Activated CD8-positive, alpha-beta T cell treated with anti-CD3 and anti-CD28 coated beads for 36 hours (primary cell): ENCODE measurements around the gene BCAS1. TPM values are rescaled to one million over a fixed set of nuclear protein-coding genes. Genes with fewer than 3 reads are reported as not detected.

Experiments used
- ATAC-seq: fragments of 200-7000 bp; cut with Tn5 transposase; one replicate; pipeline ENCODE4 v1.10.0; 2021; ENCODE audit warnings: mild to moderate bottlenecking, moderate library complexity
- CTCF ChIA-PET: fragments of 350-600 bp; sonication (Branson Sonifier 250); formaldehyde crosslinking; loops from one replicate; lab custom pipeline; 2021; ENCODE audit warnings: antibody characterized with exemption; lab: Charles Lee
- POLR2A ChIA-PET: fragments of 350-600 bp; sonication (Branson Sonifier 250); formaldehyde crosslinking; loops from one replicate; lab custom pipeline; 2021; ENCODE audit warnings: antibody characterized with exemption; lab: Charles Lee
- DNase-seq: peaks from one replicate; pipeline ENCODE4 v3.0.0-alpha.2; 2020
- H3K27ac Mint-ChIP-seq: one replicate; pipeline ENCODE4 v1.8.0; 2021; ENCODE audit warnings: mild to moderate bottlenecking, mixed read lengths
- H3K27me3 Mint-ChIP-seq: one replicate; pipeline ENCODE4 v1.8.0; 2021; ENCODE audit warnings: mixed read lengths
- H3K36me3 Mint-ChIP-seq: one replicate; pipeline ENCODE4 v1.8.0; 2021; ENCODE audit warnings: low read depth, mixed read lengths
- H3K4me1 Mint-ChIP-seq: one replicate; pipeline ENCODE4 v1.8.0; 2021; ENCODE audit warnings: low read depth, mixed read lengths
- H3K4me3 Mint-ChIP-seq: one replicate; pipeline ENCODE4 v1.8.0; 2021; ENCODE audit warnings: mild to moderate bottlenecking, moderate library complexity, mixed read lengths
- H3K9me3 Mint-ChIP-seq: one replicate; pipeline ENCODE4 v1.8.0; 2021; ENCODE audit warnings: mixed read lengths
- intact Hi-C: fragments of 100-400 bp; cut with micrococcal nuclease; formaldehyde crosslinking; loops from one replicate; pipeline ENCODE4 v1.10.0; 2022
- total RNA-seq, 2 experiments: library from RNA; stranded (reverse); gene quantifications; one replicate each; pipeline ENCODE4 v1.2.3, GENCODE V29; 2021
- TF ChIP-seq, protein P1 (sequence below): fragments of 200-600 bp; IDR thresholded peaks from one replicate; pipeline ENCODE4 v1.8.0; 2022; ENCODE audit warnings: antibody characterized with exemption, mild to moderate bottlenecking

BCAS1 gene
- total RNA-seq, 2 experiments from 2014 or later, result 0.09 TPM; not detected in 1

GRCh38 chr20:53914781-53915445, 155.5 kb downstream of the BCAS1 start:
- intact Hi-C loops, result loop anchor here (1.0 to 10.0 kb wide), 4 partner anchors 48 to 336 kb away; no protein-coding TSS in a partner anchor
- Mint-ChIP-seq H3K9me3 (no peaks in the 10 kb centered on the region), H3K27ac (peak overlapping the region; percentile 94), H3K36me3 (no peaks in the 10 kb centered on the region), H3K4me3 (peak overlapping the region; percentile 80), H3K4me1 (peaks cover 46% of the 10 kb centered on the region), H3K27me3 (no peaks in the 10 kb centered on the region)
- POLR2A ChIA-PET, result interaction anchor here (1.0 to 2.6 kb wide), 8 partner anchors 9 to 1723 kb away, joined by 3 to 26 read pairs (median 4); partner anchors contain the start of gene ZFP64
- ATAC-seq (no peak), DNase-seq (no peak)
- CTCF ChIA-PET, result interaction anchor here (0.8 to 4.5 kb wide), 30 partner anchors 7 to 340 kb away, joined by 3 to 61 read pairs (median 6); no protein-coding TSS in a partner anchor
- TF ChIP-seq, protein P1, sequence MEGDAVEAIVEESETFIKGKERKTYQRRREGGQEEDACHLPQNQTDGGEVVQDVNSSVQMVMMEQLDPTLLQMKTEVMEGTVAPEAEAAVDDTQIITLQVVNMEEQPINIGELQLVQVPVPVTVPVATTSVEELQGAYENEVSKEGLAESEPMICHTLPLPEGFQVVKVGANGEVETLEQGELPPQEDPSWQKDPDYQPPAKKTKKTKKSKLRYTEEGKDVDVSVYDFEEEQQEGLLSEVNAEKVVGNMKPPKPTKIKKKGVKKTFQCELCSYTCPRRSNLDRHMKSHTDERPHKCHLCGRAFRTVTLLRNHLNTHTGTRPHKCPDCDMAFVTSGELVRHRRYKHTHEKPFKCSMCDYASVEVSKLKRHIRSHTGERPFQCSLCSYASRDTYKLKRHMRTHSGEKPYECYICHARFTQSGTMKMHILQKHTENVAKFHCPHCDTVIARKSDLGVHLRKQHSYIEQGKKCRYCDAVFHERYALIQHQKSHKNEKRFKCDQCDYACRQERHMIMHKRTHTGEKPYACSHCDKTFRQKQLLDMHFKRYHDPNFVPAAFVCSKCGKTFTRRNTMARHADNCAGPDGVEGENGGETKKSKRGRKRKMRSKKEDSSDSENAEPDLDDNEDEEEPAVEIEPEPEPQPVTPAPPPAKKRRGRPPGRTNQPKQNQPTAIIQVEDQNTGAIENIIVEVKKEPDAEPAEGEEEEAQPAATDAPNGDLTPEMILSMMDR, result no peak

DNA sequence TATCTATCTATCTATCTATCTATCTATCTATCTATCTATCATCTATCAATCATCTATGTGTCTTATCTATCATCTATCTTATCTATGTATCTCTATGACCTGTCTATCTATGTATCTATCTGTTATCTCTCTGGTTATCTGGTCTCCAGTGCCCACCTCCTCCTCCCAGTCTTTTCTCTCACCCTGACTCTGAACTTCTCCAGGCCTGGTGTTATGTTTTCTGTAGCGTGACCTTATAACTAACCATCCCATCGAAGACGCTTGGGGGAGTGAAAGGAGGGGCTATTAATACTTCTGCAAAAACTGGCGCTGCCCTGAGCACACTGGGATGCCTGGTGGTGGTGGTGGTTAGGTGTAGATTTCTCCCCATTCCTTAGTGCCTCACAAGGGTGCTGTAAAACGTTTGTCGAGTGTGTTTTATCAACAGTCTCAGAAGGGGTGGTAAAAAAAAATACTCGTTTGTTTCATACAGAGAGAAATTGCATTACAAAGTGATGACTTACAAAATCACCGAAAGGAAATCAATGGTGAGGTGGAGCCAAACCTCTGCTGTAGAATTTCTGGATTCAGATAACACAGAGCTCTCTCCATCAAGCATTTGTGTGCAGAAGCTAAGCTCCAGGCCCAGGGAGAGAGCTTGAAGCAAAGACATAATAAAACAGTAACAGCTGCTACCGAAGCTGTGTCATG, 156.2 kb downstream of the BCAS1 start:
- Mint-ChIP-seq H3K36me3 (no peaks in the 10 kb centered on the region), H3K4me1 (peaks cover 46% of the 10 kb centered on the region), H3K9me3 (no peaks in the 10 kb centered on the region), H3K27me3 (no peaks in the 10 kb centered on the region), H3K27ac (peak overlapping the region; percentile 94), H3K4me3 (peak overlapping the region; percentile 80)
- TF ChIP-seq, protein P1, result no peak
- intact Hi-C loops, result loop anchor here (10.0 kb wide), 1 partner anchor 159 kb away; no protein-coding TSS in a partner anchor
- ATAC-seq, result no peak
- no peak for DNase-seq
- POLR2A ChIA-PET, result interaction anchor here (1.0 to 2.6 kb wide), 8 partner anchors 9 to 1722 kb away, joined by 3 to 26 read pairs (median 4); partner anchors contain the start of gene ZFP64
- CTCF ChIA-PET, result interaction anchor here (1.1 to 4.5 kb wide), 14 partner anchors 14 to 339 kb away, joined by 4 to 61 read pairs (median 12); no protein-coding TSS in a partner anchor

DNA sequence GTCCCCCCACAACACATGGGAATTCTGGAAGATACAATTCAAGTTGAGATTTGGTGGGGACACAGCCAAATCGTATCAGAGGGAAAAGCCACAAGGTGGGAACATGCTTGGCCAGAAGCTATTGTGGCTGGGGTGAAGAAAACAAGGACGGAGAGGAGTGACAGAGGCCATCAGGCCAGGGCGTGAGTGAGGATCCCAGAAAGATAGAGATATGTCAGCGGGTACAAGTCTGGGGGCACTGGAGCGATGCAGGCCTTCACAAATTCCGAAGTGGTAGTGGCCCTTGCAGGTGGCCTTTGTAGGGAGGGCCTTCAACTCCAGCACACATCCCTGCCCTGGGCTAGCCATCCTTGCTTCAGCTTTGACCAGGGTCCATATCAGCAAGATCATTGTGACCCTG, 159.1 kb downstream of the BCAS1 start:
- Mint-ChIP-seq H3K36me3 (no peaks in the 10 kb centered on the region), H3K4me3 (no peak overlapping the region), H3K27ac (no peak overlapping the region), H3K27me3 (no peaks in the 10 kb centered on the region), H3K9me3 (no peaks in the 10 kb centered on the region), H3K4me1 (peaks cover 39% of the 10 kb centered on the region)
- intact Hi-C loops, result loop anchor here (10.0 kb wide), 1 partner anchor 156 kb away; no protein-coding TSS in a partner anchor
- no peak for ATAC-seq
- TF ChIP-seq, protein P1, result no peak
- no peak for DNase-seq
- POLR2A ChIA-PET, result interaction anchor here (0.9 to 1.4 kb wide), 2 partner anchors 26 to 40 kb away, joined by 3 to 5 read pairs; no protein-coding TSS in a partner anchor
- CTCF ChIA-PET, result interaction anchor here (0.5 to 1.1 kb wide), 2 partner anchors 12 to 37 kb away, joined by 3 to 9 read pairs; no protein-coding TSS in a partner anchor

- Mint-ChIP-seq H3K36me3 (no peaks in the 10 kb centered on the region), H3K27ac (no peak overlapping the region), H3K4me1 (peaks cover 36% of the 10 kb centered on the region), H3K4me3 (no peak overlapping the region), H3K9me3 (no peaks in the 10 kb centered on the region), H3K27me3 (no peaks in the 10 kb centered on the region)
- POLR2A ChIA-PET, result interaction anchor here (1.4 kb wide), 1 partner anchor 39 kb away, joined by 3 read pairs; no protein-coding TSS in a partner anchor
- TF ChIP-seq, protein P1, result no peak
- intact Hi-C loops, result loop anchor here (10.0 kb wide), 1 partner anchor 156 kb away; no protein-coding TSS in a partner anchor
- ATAC-seq (no peak), DNase-seq (no peak)
- CTCF ChIA-PET, result no interaction called here
These were observed 159.9 kb downstream of the BCAS1 start for GRCh38 chr20:53910351-53911002.
